Chondrocyte (in vitro differentiated cells): ENCODE results near the gene SLC36A4. TPM values are rescaled to one million over a fixed set of nuclear protein-coding genes. Genes with fewer than 3 reads are reported as not detected.
"Not testable (repeated sequence)": the region's sequence is repeated elsewhere in the genome, so short reads cannot be mapped to it uniquely, and the experiment has no call there.

Experiments used
- DNase-seq: peaks from one replicate; pipeline ENCODE4 v3.0.0; 2021; ENCODE audit warnings: mixed read lengths, low spot score
- H3K27ac Mint-ChIP-seq: one replicate; pipeline ENCODE4 v1.8.0; 2021; ENCODE audit warnings: mild to moderate bottlenecking, moderate library complexity, mixed read lengths; ENCODE audit not compliant: unreplicated experiment
- H3K27me3 Mint-ChIP-seq: 2 replicates; pipeline ENCODE4 v1.8.0; 2021; ENCODE audit warnings: low read depth, mixed read lengths
- H3K36me3 Mint-ChIP-seq: 2 replicates; pipeline ENCODE4 v1.8.0; 2021; ENCODE audit warnings: low read depth, mixed read lengths
- H3K4me1 Mint-ChIP-seq: 2 replicates; pipeline ENCODE4 v1.8.0; 2021; ENCODE audit warnings: low read depth, mild to moderate bottlenecking, mixed read lengths
- H3K4me3 Mint-ChIP-seq: one replicate; pipeline ENCODE4 v1.8.0; 2021; ENCODE audit warnings: mild to moderate bottlenecking, moderate library complexity, mixed read lengths; ENCODE audit not compliant: unreplicated experiment
- H3K9me3 Mint-ChIP-seq: 2 replicates; pipeline ENCODE4 v1.8.0; 2021; ENCODE audit warnings: low read depth, mixed read lengths
- long read RNA-seq: library from polyadenylated mRNA; stranded (forward); transcript quantifications from one replicate; pipeline ENCODE4 v2.0.0, GENCODE V29; 2021
- total RNA-seq: library from RNA; stranded (reverse); gene quantifications from 3 replicates; pipeline ENCODE4 v1.2.1, GENCODE V29; 2021
- TF ChIP-seq, protein P1 (sequence below): fragments of 200-600 bp; sonication (generic); IDR thresholded peaks from 2 replicates; pipeline ENCODE4 v1.5.0; 2021; ENCODE audit warnings: antibody characterized with exemption, mild to moderate bottlenecking, moderate library complexity

The SLC36A4 gene
- 16.5 to 28.9 TPM (median 20.9 TPM) in 3 replicates for total RNA-seq
- long read RNA-seq, full-length matches to known transcripts: 22 of 36 reads
- long read RNA-seq, partial matches to known transcripts: 0 of 36 reads
- long read RNA-seq, other reads (novel, unspliced or antisense): 14 of 36 reads

GRCh38 chr11:93197380-93198214 is at the start of gene SLC36A4:
Gene SLC36A4, minus strand, starts transcription at chr11:93197991. Its CDS starts 159 bp downstream, at chr11:93197832.
- Mint-ChIP-seq H3K36me3 (peaks cover 2% of the 10 kb centered on the region), H3K9me3 (no peaks in the 10 kb centered on the region)

GRCh38 chr11:93246790-93247189 is 49.0 kb upstream of the SLC36A4 start:
- H3K27ac Mint-ChIP-seq, H3K4me1 Mint-ChIP-seq, H3K36me3 Mint-ChIP-seq, H3K4me3 Mint-ChIP-seq, H3K9me3 Mint-ChIP-seq, DNase-seq: not testable (repeated sequence)
- H3K27me3 Mint-ChIP-seq: peaks cover 19% of the 10 kb centered on the region

More at GRCh38 chr11:93197380-93198214, at the start of gene SLC36A4:
- TF ChIP-seq, protein P1, sequence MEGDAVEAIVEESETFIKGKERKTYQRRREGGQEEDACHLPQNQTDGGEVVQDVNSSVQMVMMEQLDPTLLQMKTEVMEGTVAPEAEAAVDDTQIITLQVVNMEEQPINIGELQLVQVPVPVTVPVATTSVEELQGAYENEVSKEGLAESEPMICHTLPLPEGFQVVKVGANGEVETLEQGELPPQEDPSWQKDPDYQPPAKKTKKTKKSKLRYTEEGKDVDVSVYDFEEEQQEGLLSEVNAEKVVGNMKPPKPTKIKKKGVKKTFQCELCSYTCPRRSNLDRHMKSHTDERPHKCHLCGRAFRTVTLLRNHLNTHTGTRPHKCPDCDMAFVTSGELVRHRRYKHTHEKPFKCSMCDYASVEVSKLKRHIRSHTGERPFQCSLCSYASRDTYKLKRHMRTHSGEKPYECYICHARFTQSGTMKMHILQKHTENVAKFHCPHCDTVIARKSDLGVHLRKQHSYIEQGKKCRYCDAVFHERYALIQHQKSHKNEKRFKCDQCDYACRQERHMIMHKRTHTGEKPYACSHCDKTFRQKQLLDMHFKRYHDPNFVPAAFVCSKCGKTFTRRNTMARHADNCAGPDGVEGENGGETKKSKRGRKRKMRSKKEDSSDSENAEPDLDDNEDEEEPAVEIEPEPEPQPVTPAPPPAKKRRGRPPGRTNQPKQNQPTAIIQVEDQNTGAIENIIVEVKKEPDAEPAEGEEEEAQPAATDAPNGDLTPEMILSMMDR: no peak
- H3K4me1 Mint-ChIP-seq: peaks cover 13% of the 10 kb centered on the region
- H3K27me3 Mint-ChIP-seq: peaks cover 13% of the 10 kb centered on the region
- peak within 1 kb of the TSS; percentile 96 for H3K27ac Mint-ChIP-seq
- H3K4me3 Mint-ChIP-seq: peak within 1 kb of the TSS; percentile 84
- DNase-seq: peak; percentile 96

DNA sequence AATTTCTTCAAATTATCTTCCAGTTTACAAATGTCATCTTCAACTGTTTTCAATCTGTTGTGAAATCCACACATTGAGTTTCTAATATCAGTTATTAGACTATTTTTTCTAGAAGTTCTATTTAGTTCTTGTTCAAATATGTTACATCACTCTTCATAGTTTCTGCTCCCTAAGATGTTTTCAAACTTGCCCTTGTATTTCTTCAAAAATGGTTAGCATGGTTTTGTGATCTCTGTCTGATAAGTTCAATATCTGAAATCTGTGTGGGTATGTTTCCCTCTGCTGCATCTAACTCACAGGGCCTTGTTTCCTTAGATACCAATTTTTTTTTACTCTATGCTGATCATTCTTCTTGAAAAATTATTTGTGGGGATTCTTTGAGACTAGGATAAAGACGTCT is 46.2 kb upstream of the SLC36A4 start:
- Mint-ChIP-seq H3K4me1 (no peaks in the 10 kb centered on the region), H3K27me3 (peaks cover 25% of the 10 kb centered on the region), H3K4me3 (no peak overlapping the region), H3K9me3 (peaks cover 10% of the 10 kb centered on the region), H3K36me3 (peaks cover 2% of the 10 kb centered on the region), H3K27ac (no peak overlapping the region)
- TF ChIP-seq, protein P1: no peak
- no peak for DNase-seq

DNA sequence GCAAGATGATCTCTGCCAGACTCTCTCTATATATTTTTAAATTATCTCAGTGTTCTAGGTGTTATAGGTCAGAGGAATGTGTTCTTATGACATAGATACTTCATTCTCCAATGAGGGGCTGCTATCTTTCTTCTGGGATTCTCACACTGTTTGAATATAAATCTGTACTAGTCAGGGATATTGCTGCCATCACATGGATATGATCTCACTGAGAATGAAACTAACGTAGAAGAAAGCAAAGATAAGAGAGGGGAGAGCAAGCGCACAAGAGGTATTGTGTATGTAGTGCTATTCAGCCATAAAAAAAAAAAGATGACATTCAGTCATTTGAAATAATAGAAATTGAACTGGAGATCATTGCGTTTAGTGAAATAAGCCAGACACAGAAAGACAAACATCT is 42.2 kb upstream of the SLC36A4 start:
- TF ChIP-seq, protein P1: no peak
- Mint-ChIP-seq H3K27me3 (peaks cover 33% of the 10 kb centered on the region), H3K27ac (no peak overlapping the region), H3K36me3 (peaks cover 2% of the 10 kb centered on the region), H3K4me3 (no peak overlapping the region), H3K4me1 (peaks cover 3% of the 10 kb centered on the region), H3K9me3 (no peaks in the 10 kb centered on the region)
- no peak for DNase-seq

GRCh38 chr11:93238956-93239355 is 41.2 kb upstream of the SLC36A4 start:
- TF ChIP-seq, protein P1: no peak
- no peak overlapping the region for H3K4me3 Mint-ChIP-seq
- peaks cover 31% of the 10 kb centered on the region for H3K27me3 Mint-ChIP-seq
- peaks cover 3% of the 10 kb centered on the region for H3K4me1 Mint-ChIP-seq
- no peak overlapping the region for H3K27ac Mint-ChIP-seq
- no peaks in the 10 kb centered on the region for H3K9me3 Mint-ChIP-seq
- H3K36me3 Mint-ChIP-seq: peaks cover 2% of the 10 kb centered on the region
- no peak for DNase-seq
